Activated effector memory CD4-positive, alpha-beta T cell treated with Interleukin-2 at 50 U/mL for 16 hours (primary cell): ENCODE data around the gene PAPOLG.
"Not testable (repeated sequence)": the region's sequence is repeated elsewhere in the genome, so short reads cannot be mapped to it uniquely, and the experiment has no call there.

Experiments used
- DNase-seq: peaks from one replicate; pipeline ENCODE4 v3.0.0-alpha.2; 2020

The PAPOLG gene

DNA sequence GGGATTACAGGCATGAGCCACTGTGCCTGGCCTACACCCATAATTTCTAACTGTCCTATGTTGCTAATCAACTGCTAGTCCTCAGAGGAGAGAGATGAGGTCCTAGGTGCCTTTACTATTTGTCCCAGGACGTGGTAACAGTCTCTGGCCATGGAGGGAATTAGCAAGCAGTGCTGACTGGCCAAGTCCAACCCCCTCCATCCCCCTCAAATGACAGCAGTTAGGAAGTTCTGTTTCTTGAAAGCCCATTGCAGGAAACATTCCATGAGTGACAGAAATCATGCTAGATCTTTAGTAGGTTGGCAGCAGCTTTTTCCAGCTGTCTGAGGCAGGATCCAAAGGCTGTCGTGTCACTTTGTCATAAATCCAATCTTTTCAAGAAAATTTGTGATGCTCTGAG, 69.6 kb downstream of the PAPOLG start:
- no peak for DNase-seq

GRCh38 chr2:60826111-60826510, 70.0 kb downstream of the PAPOLG start:
- DNase-seq: no peak

DNA sequence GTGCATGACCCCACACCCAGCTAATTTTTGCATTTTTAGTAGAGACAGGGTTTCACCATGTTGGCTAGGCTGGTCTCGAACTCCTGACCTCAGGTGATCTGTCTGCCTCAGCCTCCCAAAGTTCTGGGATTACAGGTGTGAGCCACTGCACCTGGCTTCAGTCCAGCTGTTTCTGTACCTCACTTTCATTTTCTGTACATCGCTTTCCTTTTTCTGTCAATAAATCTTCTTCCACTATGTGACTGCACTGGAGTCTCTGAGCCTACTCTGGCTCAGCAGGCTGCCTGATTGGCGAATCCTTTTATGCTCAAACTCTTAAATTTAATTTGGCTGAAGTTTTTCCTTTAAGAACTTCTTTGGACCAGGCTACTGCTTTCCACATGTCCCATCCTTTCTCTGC, 70.8 kb downstream of the PAPOLG start:
- not testable (repeated sequence) for DNase-seq

GRCh38 chr2:60827369-60827768, 71.3 kb downstream of the PAPOLG start:
- DNase-seq: no peak

GRCh38 chr2:60830991-60831390, 74.9 kb downstream of the PAPOLG start:
- DNase-seq: no peak

- no peak for DNase-seq
Measured at GRCh38 chr2:60831921-60832320, 75.9 kb downstream of the PAPOLG start.

GRCh38 chr2:60832621-60833020, 76.6 kb downstream of the PAPOLG start:
- DNase-seq: no peak

- no peak for DNase-seq
Measured at GRCh38 chr2:60834270-60834717, 78.2 kb downstream of the PAPOLG start.

DNA sequence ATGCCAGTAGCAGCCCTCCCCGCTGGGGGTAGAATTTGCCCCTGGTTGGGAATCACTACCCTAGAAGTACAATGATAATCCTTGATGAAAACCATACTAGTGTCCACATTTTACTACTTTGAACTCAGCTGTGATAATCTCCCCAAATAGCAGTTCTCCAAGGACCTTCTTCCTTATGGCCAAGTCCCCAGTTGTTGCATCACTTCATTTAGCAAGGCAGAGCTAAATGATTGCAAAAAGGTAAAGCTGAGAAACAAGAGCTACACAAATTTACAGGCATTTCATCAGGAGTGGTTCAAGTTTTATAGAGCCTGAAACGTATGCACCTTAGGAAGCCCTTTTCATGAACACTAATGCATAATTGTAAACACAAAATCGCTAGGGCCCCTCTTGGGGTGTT, 80.4 kb downstream of the PAPOLG start:
- no peak for DNase-seq

- DNase-seq: no peak
Measured at GRCh38 chr2:60837123-60837522, 81.1 kb downstream of the PAPOLG start.

- no peak for DNase-seq
Measured at GRCh38 chr2:60838481-60838880, 82.4 kb downstream of the PAPOLG start.

GRCh38 chr2:60839126-60839813, 83.2 kb downstream of the PAPOLG start:
- no peak for DNase-seq

- no peak for DNase-seq
Measured at GRCh38 chr2:60840880-60841279, 84.8 kb downstream of the PAPOLG start.

DNA sequence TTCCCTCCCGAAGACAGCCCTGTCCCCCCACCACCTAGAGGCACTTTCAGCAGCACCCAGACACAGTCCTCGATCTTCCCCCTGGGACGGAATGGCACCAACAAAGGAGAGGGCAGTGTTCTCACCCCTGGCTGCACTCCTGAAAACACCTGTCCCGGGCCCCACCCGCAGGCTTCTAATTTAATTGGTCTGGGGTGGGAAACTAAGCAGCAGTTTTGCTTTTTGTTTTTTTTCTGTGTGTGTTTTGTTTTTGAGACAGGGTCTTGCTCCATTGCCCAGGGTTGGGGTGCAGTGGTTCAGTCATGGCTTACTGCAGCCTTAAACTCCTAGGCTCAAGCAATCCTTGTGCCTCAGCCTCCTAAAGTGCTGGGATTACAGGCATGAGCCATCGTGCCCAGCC, 86.9 kb downstream of the PAPOLG start:
- DNase-seq: no peak

DNA sequence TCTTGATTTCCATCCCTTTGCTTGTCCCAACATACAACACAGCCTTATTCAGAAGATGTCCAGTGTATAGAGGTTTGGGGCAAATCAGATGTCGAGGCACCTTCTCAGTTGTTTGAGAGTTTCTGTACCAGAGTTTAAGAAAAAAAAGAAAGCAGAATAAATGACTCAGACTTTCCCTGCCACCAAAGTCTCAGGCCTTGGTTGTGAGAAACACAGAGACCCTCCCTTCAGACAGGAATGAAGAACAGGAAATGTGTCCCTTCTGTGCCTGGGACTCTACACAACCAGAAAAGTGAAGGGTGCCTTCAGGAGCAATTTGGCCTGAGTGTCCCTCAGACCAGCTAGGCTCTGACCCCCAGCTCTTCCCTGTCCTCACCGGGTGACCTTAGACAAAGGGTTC, 88.0 kb downstream of the PAPOLG start:
- DNase-seq: no peak

GRCh38 chr2:60847854-60848253, 91.8 kb downstream of the PAPOLG start:
- DNase-seq: no peak
